K562 (cell line): ENCODE data around the gene CPN2. TPM values are rescaled to one million over a fixed set of nuclear protein-coding genes. Genes with fewer than 3 reads are reported as not detected.

ENCODE experiments used
- ATAC-seq: fragments of 200-7000 bp; cut with Tn5 transposase; 3 replicates; pipeline ENCODE4 v1.9.1; 2020; ENCODE audit warnings: moderate library complexity
- BruUV-seq: library from RNA; stranded (reverse); fragments of 400-500 nt; replicated peaks from 2 replicates; lab custom pipeline; 2021; lab: Mats Ljungman, UMichigan
- CTCF ChIA-PET: fragments of 300-600 bp; formaldehyde crosslinking; extraction: SDS; loops from one replicate; lab custom pipeline; 2021; ENCODE audit warnings: low intra/inter-chr PET ratio; lab: Yijun Ruan, JAX
- POLR2A ChIA-PET: fragments of 300-600, 350-650 bp; sonication (Branson Sonifier 250); formaldehyde crosslinking; extraction: SDS; loops from one replicate; lab custom pipeline; 2021; ENCODE audit warnings: antibody characterized with exemption, inconsistent platforms; lab: Yijun Ruan, JAX
- DNase-seq, 4 experiments: peaks; one replicate each; pipeline versions ENCODE4 v3.0.0 to v3.0.0-alpha.2; 2011 to 2018; ENCODE audit warnings: low spot score in 3 of 4, mixed read lengths in 3 of 4; ENCODE audit errors: extremely low read depth in 1 of 4
- FAIRE-seq: peaks from 2 replicates; lab custom pipeline; 2011; peaks lifted over from hg19 to GRCh38; lab: Jason Lieb, UNC
- H2AFZ ChIP-seq: 2 replicates; pipeline ENCODE4 v1.6.0; 2011; ENCODE audit warnings: low read depth, low read length, control low read depth, inconsistent platforms
- H3K27ac ChIP-seq: fragments of 200-600 bp; 3 replicates; pipeline ENCODE4 v1.8.0; 2011; ENCODE audit warnings: low read depth, mild to moderate bottlenecking, control low read depth, inconsistent platforms, low read length, moderate library complexity, mixed read lengths; ENCODE audit errors: extremely low read depth
- H3K27me3 ChIP-seq, 2 experiments: fragments of 300-600 bp in 1 of 2; 2 replicates in 1 of 2; 3 replicates in 1 of 2; pipeline versions ENCODE4 v1.6.0 to v1.8.0; 2011; ENCODE audit warnings: inconsistent platforms in 2 of 2, low read length in 2 of 2, mild to moderate bottlenecking in 1 of 2, mixed read lengths in 1 of 2, moderate library complexity in 1 of 2; ENCODE audit not compliant: control insufficient read depth in 2 of 2, insufficient read depth in 2 of 2
- H3K36me3 ChIP-seq: fragments of 300-600 bp; 3 replicates; pipeline ENCODE4 v1.8.0; 2011; ENCODE audit warnings: mild to moderate bottlenecking, low read length, inconsistent platforms; ENCODE audit not compliant: control insufficient read depth, insufficient read depth
- H3K4me1 ChIP-seq, 2 experiments: fragments of 200-600 bp in 1 of 2; replicated peaks in 1 of 2; 2 replicates in 1 of 2; 3 replicates in 1 of 2; pipeline versions ENCODE4 v1.5.1 to v1.8.0; 2011; ENCODE audit warnings: inconsistent platforms in 2 of 2, low read length in 2 of 2, mild to moderate bottlenecking in 1 of 2, mixed read lengths in 1 of 2, moderate library complexity in 1 of 2; ENCODE audit not compliant: control insufficient read depth in 2 of 2, insufficient read depth in 2 of 2
- H3K4me2 ChIP-seq: 2 replicates; pipeline ENCODE4 v1.6.1; 2011; ENCODE audit warnings: low read length, control low read depth, inconsistent platforms, mixed read lengths; ENCODE audit not compliant: insufficient read depth
- H3K4me3 ChIP-seq: fragments of 200-600 bp; sonication (generic), shearing (Covaris generic); 2 replicates; pipeline ENCODE4 v1.5.1; 2016; ENCODE audit warnings: control low read depth, inconsistent platforms
- H3K79me2 ChIP-seq: fragments of 200-600 bp; 3 replicates; pipeline ENCODE4 v1.8.0; 2011; ENCODE audit warnings: low read length, inconsistent platforms; ENCODE audit not compliant: control insufficient read depth, insufficient read depth
- H3K9ac ChIP-seq, 2 experiments: 2 replicates each; pipeline versions ENCODE4 v1.6.0 to v1.6.1; 2011; ENCODE audit warnings: low read depth in 2 of 2, low read length in 2 of 2, control low read depth in 1 of 2, inconsistent platforms in 1 of 2, mild to moderate bottlenecking in 1 of 2, mixed read lengths in 1 of 2; ENCODE audit not compliant: insufficient read depth in 1 of 2
- H3K9me1 ChIP-seq: one replicate; pipeline ENCODE4 v1.6.0; 2011; ENCODE audit warnings: inconsistent platforms, mild to moderate bottlenecking, low read length, moderate library complexity; ENCODE audit not compliant: control insufficient read depth, insufficient read depth
- H3K9me3 ChIP-seq: replicated peaks from 2 replicates; pipeline ENCODE4 v1.5.1; 2011; ENCODE audit warnings: low read depth, low read length, inconsistent platforms; ENCODE audit not compliant: control insufficient read depth, insufficient read depth
- H4K20me1 ChIP-seq: replicated peaks from 2 replicates; pipeline ENCODE4 v1.6.1; 2011; ENCODE audit warnings: low read length, inconsistent platforms, mixed read lengths; ENCODE audit not compliant: control insufficient read depth, insufficient read depth
- ATF1 ChIP-seq, 2 experiments: fragments of 450-650 bp in 1 of 2; IDR thresholded peaks; 2 replicates each; pipeline ENCODE4 v1.6.1; 2016; ENCODE audit warnings: missing compliant biosample characterization in 1 of 2, missing genetic modification characterization in 1 of 2
- CREM ChIP-seq: IDR thresholded peaks from 2 replicates; pipeline ENCODE4 v1.6.1; 2014; ENCODE audit warnings: antibody characterized with exemption, low read depth
- E2F3 ChIP-seq: fragments of 250-450 bp; sonication (Bioruptor Pico); IDR thresholded peaks from 2 replicates; pipeline ENCODE4 v1.4.0; 2020; ENCODE audit warnings: mild to moderate bottlenecking
- ID3 ChIP-seq, 2 experiments: fragments of 250-450 bp in 1 of 2; fragments of 450-650 bp in 1 of 2; sonication (Bioruptor Pico) in 1 of 2; IDR thresholded peaks; 2 replicates each; pipeline versions ENCODE4 v1.6.1 to v1.8.0; 2016 to 2021; ENCODE audit warnings: mild to moderate bottlenecking in 2 of 2, moderate library complexity in 2 of 2, missing compliant biosample characterization in 1 of 2, missing genetic modification characterization in 1 of 2
- KLF6 ChIP-seq: fragments of 250-450 bp; sonication (Bioruptor Pico); IDR thresholded peaks from 2 replicates; pipeline ENCODE4 v1.4.0; 2020; ENCODE audit warnings: mild to moderate bottlenecking, moderate library complexity, borderline replicate concordance
- NCOR1 ChIP-seq: fragments of 450-650 bp; IDR thresholded peaks from 2 replicates; pipeline ENCODE4 v1.6.1; 2016; ENCODE audit warnings: mild to moderate bottlenecking, moderate library complexity
- NR1H2 ChIP-seq: sonication (generic); formaldehyde crosslinking; IDR thresholded peaks from 2 replicates; pipeline ENCODE4 v1.4.0; 2020; ENCODE audit warnings: mild to moderate bottlenecking, missing genetic modification reagents
- NR3C1 ChIP-seq: sonication (generic); formaldehyde crosslinking; IDR thresholded peaks from 2 replicates; pipeline ENCODE4 v1.8.1; 2022; ENCODE audit warnings: missing genetic modification reagents
- SLC30A9 ChIP-seq: fragments of 250-450 bp; sonication (Bioruptor Pico); IDR thresholded peaks from 2 replicates; pipeline ENCODE4 v1.8.0; 2022; ENCODE audit warnings: mild to moderate bottlenecking, moderate library complexity
- SREBF1 ChIP-seq: fragments of 150-350 bp; IDR thresholded peaks from 2 replicates; pipeline ENCODE4 v1.6.1; 2014; ENCODE audit warnings: antibody characterized with exemption, low read depth, low read length, borderline replicate concordance
- ZBTB9 ChIP-seq: fragments of 450-650 bp; formaldehyde crosslinking; IDR thresholded peaks from 2 replicates; pipeline ENCODE4 v1.4.0; 2020; ENCODE audit warnings: mild to moderate bottlenecking, moderate library complexity
- ZNF23 ChIP-seq: fragments of 250-450 bp; sonication (Bioruptor Pico); IDR thresholded peaks from 2 replicates; pipeline ENCODE4 v1.4.0; 2020; ENCODE audit warnings: mild to moderate bottlenecking
- WGBS: fragments of 100-300 bp; shearing (Covaris generic); methylation state at CpG from one replicate; pipeline ENCODE4 v1.1.6; 2016; ENCODE audit warnings: low coverage, mixed read lengths; ENCODE audit not compliant: insufficient coverage; ENCODE audit errors: missing lambda C conversion rate; 5-methylcytosine and 5-hydroxymethylcytosine counted together
- in situ Hi-C: fragments of 300-500 bp; cut with MboI; formaldehyde crosslinking; loops from 4 replicates; pipeline ENCODE4 v1.15.0; 2018; ENCODE audit warnings: inconsistent platforms, mixed read lengths
- intact Hi-C: fragments of 100-400 bp; cut with micrococcal nuclease; formaldehyde crosslinking; loops from 2 replicates; pipeline ENCODE4 v1.14.2; 2022
- polyA plus RNA-seq, 8 experiments: library from polyadenylated mRNA; depleted of rRNA in 4 of 8; stranded (reverse) in 5 of 8; unstranded in 3 of 8; fragments of >200 nt; fragmentation: Nextera tagmentation in 2 of 8; fragmentation: Illumina TruSeq in 1 of 8; extraction: Ambion mirVana in 2 of 8; extraction: Trizol in 1 of 8; gene quantifications; 2 replicates each; pipeline versions ENCODE4 v1.2.1 to v1.2.3, GENCODE V29; 2011 to 2014; ENCODE audit warnings: inconsistent platforms in 1 of 8, missing spikeins in 1 of 8
- total RNA-seq, 7 experiments: library from RNA; depleted of rRNA in 6 of 7; stranded (reverse); fragments of >200 nt in 6 of 7; fragmentation: Illumina TruSeq in 2 of 7; extraction: Trizol in 2 of 7; gene quantifications; 2 replicates each; pipeline versions ENCODE4 v1.2.1 to v1.2.3, GENCODE V29; 2011 to 2021; ENCODE audit warnings: low replicate concordance in 1 of 7

Gene CPN2
- total and polyA plus RNA-seq, 9 of the 15 experiments (the other 6 are each of a cell fraction or from before 2014, with no cell fraction given): not detected

GRCh38 chr3:194386066-194386465, 34.9 kb upstream of the CPN2 start:
- ATAC-seq: peak; percentile 23
- DNase-seq: no peak
- Histone ChIP-seq H3K27ac (no peak overlapping the region), H2AFZ (peak overlapping the region; percentile 59), H4K20me1 (no peaks in the 10 kb centered on the region), H3K27me3 (peaks cover 35 to 65% of the 10 kb centered on the region in 2 experiments), H3K4me1 (peaks cover 0 to 5% of the 10 kb centered on the region in 2 experiments; a peak in 2 of 5 replicates), H3K4me3 (no peak overlapping the region), H3K9me3 (no peaks in the 10 kb centered on the region), H3K4me2 (peak overlapping the region; percentile 32; the same call in 1 of the 2 replicates), H3K9ac (no peak overlapping the region), H3K9me1 (no peaks in the 10 kb centered on the region), H3K36me3 (no peaks in the 10 kb centered on the region), H3K79me2 (no peaks in the 10 kb centered on the region)
- CTCF ChIA-PET: no interaction called here
- in situ Hi-C loops: no loop called here
- TF ChIP-seq ATF1 (CRISPR knock-in tag; IDR thresholded peaks at IDR 0.05): no peak
- TF ChIP-seq ATF1 (tag; IDR thresholded peaks at IDR 0.05): 0 out of 2 replicates have a peak, but pooled peaks have one; percentile 18
- no peak for TF ChIP-seq NR3C1
- 0 out of 2 replicates have a peak, but pooled peaks have one; percentile 7 for TF ChIP-seq CREM
- 10% methylated on average over 15 of the region's 15 CpGs for WGBS
- POLR2A ChIA-PET: interaction anchor here (0.6 to 1.6 kb wide), 3 partner anchors 10 to 16 kb away, joined by 3 to 7 read pairs (median 4); partner anchors contain the start of gene GP5
- FAIRE-seq: no peak
- no TSS peak for BruUV-seq
- intact Hi-C loops: no loop called here

- Histone ChIP-seq H4K20me1 (no peaks in the 10 kb centered on the region), H3K4me3 (no peak overlapping the region), H3K27me3 (peaks cover 46 to 78% of the 10 kb centered on the region in 2 experiments), H3K27ac (no peak overlapping the region), H3K36me3 (no peaks in the 10 kb centered on the region), H3K9ac (no peak overlapping the region), H3K79me2 (no peaks in the 10 kb centered on the region)
- DNase-seq: no peak
- intact Hi-C loops (no loop called here), in situ Hi-C loops (no loop called here)
- ATAC-seq: no peak; the same call in 2 of the 3 replicates
- no TSS peak for BruUV-seq
- WGBS: 4% methylated on average over 9 of the region's 12 CpGs
- TF ChIP-seq ZBTB9 (CRISPR knock-in tag) (no peak), NR1H2 (CRISPR knock-in tag) (no peak), NCOR1 (no peak), ID3 (CRISPR knock-in tag; IDR thresholded peaks at IDR 0.05) (no peak), ID3 (tag; IDR thresholded peaks at IDR 0.05) (no peak), SREBF1 (no peak), KLF6 (CRISPR knock-in tag) (no peak), SLC30A9 (CRISPR knock-in tag) (no peak), E2F3 (no peak), ZNF23 (no peak)
- TF ChIP-seq, all 486 proteins: peak for 0
- H3K4me1 ChIP-seq: peaks cover 0 to 5% of the 10 kb centered on the region in 2 experiments; a peak in 2 of 5 replicates
- no peaks in the 10 kb centered on the region for H3K9me3 ChIP-seq
- no peak for FAIRE-seq
- no peaks in the 10 kb centered on the region for H3K9me1 ChIP-seq
- H2AFZ ChIP-seq: no peak overlapping the region
- ChIA-PET POLR2A (interaction anchor here (1.3 kb wide), 1 partner anchor 10 kb away, joined by 3 read pairs; no protein-coding TSS in a partner anchor), CTCF (interaction anchor here (0.6 kb wide), 1 partner anchor 13 kb away, joined by 3 read pairs; no protein-coding TSS in a partner anchor)
- no peak overlapping the region for H3K4me2 ChIP-seq
These were observed 33.5 kb upstream of the CPN2 start for GRCh38 chr3:194384569-194385001.
